ENCODE measurements around the gene SHISA7.
"Not testable (repeated sequence)": the region's sequence is repeated elsewhere in the genome, so short reads cannot be mapped to it uniquely, and the experiment has no call there.

The SHISA7 gene

GRCh38 chr19:55447421-55448174 lies 4.5 kb upstream of the SHISA7 start:
- DNase-seq (ENCODE audit: low spot score) = peak; percentile 85

- DNase-seq (ENCODE audit: low spot score) = no peak
Observed at GRCh38 chr19:55446060-55446459, 3.0 kb upstream of the SHISA7 start.

- DNase-seq (ENCODE audit: low spot score) = no peak
Observed at GRCh38 chr19:55444646-55445045, 1.5 kb upstream of the SHISA7 start.

- no peak for DNase-seq (ENCODE audit: low spot score)
Observed at GRCh38 chr19:55443824-55444480, 852 bp upstream of the SHISA7 start.

- DNase-seq (ENCODE audit: low spot score) = no peak
Observed at GRCh38 chr19:55442372-55442961, 633 bp downstream of the SHISA7 start.

GRCh38 chr19:55441692-55442321 lies 1.3 kb downstream of the SHISA7 start:
- DNase-seq (ENCODE audit: low spot score) = no peak

GRCh38 chr19:55441319-55441691 lies 1.8 kb downstream of the SHISA7 start:
- DNase-seq (ENCODE audit: low spot score) = no peak

GRCh38 chr19:55440411-55441105 lies 2.5 kb downstream of the SHISA7 start:
- no peak for DNase-seq (ENCODE audit: low spot score)

GRCh38 chr19:55439052-55439451 lies 4.0 kb downstream of the SHISA7 start:
- DNase-seq (ENCODE audit: low spot score) = no peak

- DNase-seq (ENCODE audit: low spot score) = no peak
Observed at GRCh38 chr19:55437410-55437809, 5.7 kb downstream of the SHISA7 start.

- DNase-seq (ENCODE audit: low spot score) = no peak
Observed at GRCh38 chr19:55436847-55437246, 6.3 kb downstream of the SHISA7 start.

GRCh38 chr19:55435020-55435419 lies 8.1 kb downstream of the SHISA7 start:
- no peak for DNase-seq (ENCODE audit: low spot score)

- no peak for DNase-seq (ENCODE audit: low spot score)
Observed at GRCh38 chr19:55434356-55434919, 8.7 kb downstream of the SHISA7 start.

GRCh38 chr19:55433292-55433691 lies 9.8 kb downstream of the SHISA7 start:
- no peak for DNase-seq (ENCODE audit: low spot score)

- no peak for DNase-seq (ENCODE audit: low spot score)
Observed at GRCh38 chr19:55432241-55432959, 10.7 kb downstream of the SHISA7 start.

GRCh38 chr19:55431183-55431582 lies 11.9 kb downstream of the SHISA7 start:
- DNase-seq (ENCODE audit: low spot score) = no peak

GRCh38 chr19:55426042-55426441 lies 17.1 kb downstream of the SHISA7 start:
- DNase-seq (ENCODE audit: low spot score) = peak; percentile 99

- DNase-seq (ENCODE audit: low spot score) = no peak
Observed at GRCh38 chr19:55424518-55424917, 18.6 kb downstream of the SHISA7 start.

- no peak for DNase-seq (ENCODE audit: low spot score)
Observed at GRCh38 chr19:55423225-55424005, 19.7 kb downstream of the SHISA7 start.

GRCh38 chr19:55421281-55421680 lies 21.8 kb downstream of the SHISA7 start:
- DNase-seq (ENCODE audit: low spot score) = not testable (repeated sequence)
